CD4-positive, alpha-beta T cell treated with Interleukin-10 for 1 hour (primary cell): ENCODE data around the gene ANAPC1.
A peak's percentile ranks its signal among the peaks of the same experiment; 100 is the strongest.
"Not testable (repeated sequence)": the region's sequence is repeated elsewhere in the genome, so short reads cannot be mapped to it uniquely, and the experiment has no call there.

Experiments used
- DNase-seq: peaks from one replicate; pipeline ENCODE4 v3.0.0-alpha.2; 2020

Gene ANAPC1, protein sequence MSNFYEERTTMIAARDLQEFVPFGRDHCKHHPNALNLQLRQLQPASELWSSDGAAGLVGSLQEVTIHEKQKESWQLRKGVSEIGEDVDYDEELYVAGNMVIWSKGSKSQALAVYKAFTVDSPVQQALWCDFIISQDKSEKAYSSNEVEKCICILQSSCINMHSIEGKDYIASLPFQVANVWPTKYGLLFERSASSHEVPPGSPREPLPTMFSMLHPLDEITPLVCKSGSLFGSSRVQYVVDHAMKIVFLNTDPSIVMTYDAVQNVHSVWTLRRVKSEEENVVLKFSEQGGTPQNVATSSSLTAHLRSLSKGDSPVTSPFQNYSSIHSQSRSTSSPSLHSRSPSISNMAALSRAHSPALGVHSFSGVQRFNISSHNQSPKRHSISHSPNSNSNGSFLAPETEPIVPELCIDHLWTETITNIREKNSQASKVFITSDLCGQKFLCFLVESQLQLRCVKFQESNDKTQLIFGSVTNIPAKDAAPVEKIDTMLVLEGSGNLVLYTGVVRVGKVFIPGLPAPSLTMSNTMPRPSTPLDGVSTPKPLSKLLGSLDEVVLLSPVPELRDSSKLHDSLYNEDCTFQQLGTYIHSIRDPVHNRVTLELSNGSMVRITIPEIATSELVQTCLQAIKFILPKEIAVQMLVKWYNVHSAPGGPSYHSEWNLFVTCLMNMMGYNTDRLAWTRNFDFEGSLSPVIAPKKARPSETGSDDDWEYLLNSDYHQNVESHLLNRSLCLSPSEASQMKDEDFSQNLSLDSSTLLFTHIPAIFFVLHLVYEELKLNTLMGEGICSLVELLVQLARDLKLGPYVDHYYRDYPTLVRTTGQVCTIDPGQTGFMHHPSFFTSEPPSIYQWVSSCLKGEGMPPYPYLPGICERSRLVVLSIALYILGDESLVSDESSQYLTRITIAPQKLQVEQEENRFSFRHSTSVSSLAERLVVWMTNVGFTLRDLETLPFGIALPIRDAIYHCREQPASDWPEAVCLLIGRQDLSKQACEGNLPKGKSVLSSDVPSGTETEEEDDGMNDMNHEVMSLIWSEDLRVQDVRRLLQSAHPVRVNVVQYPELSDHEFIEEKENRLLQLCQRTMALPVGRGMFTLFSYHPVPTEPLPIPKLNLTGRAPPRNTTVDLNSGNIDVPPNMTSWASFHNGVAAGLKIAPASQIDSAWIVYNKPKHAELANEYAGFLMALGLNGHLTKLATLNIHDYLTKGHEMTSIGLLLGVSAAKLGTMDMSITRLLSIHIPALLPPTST (N-terminal part only)

GRCh38 chr2:111883661-111884591, at the start of gene ANAPC1:
ANAPC1 (minus strand) TSS chr2:111884193; CDS start chr2:111880825, 3,368 bp downstream.
- DNase-seq = peak; percentile 84

- DNase-seq = no peak
These were observed 48.9 kb upstream of the ANAPC1 start for GRCh38 chr2:111932841-111933291.

GRCh38 chr2:111930875-111931274, 46.9 kb upstream of the ANAPC1 start:
- no peak for DNase-seq

DNA sequence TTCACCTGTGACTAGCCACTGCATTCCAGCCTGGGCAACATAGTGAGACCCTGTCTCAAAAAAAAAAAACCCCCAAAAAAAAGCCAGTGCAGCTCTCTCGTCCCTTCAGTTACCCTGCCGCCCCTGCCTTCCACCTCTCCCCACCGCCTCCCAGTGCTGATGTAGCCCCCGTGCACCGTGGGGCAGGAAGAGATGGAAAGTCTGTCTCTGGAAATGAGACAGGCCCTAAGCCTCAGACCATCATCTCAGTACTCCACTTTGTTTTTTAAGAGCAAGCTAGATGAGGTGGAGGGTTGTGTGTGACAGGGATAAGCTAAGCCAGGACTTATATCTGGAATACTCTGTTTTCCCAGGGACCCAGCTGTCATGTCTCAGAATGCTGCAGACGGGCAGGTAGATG, 46.4 kb upstream of the ANAPC1 start:
- DNase-seq = no peak

GRCh38 chr2:111927723-111928122, 43.7 kb upstream of the ANAPC1 start:
- DNase-seq = no peak

- no peak for DNase-seq
These were observed 40.7 kb upstream of the ANAPC1 start for GRCh38 chr2:111924617-111925107.

DNA sequence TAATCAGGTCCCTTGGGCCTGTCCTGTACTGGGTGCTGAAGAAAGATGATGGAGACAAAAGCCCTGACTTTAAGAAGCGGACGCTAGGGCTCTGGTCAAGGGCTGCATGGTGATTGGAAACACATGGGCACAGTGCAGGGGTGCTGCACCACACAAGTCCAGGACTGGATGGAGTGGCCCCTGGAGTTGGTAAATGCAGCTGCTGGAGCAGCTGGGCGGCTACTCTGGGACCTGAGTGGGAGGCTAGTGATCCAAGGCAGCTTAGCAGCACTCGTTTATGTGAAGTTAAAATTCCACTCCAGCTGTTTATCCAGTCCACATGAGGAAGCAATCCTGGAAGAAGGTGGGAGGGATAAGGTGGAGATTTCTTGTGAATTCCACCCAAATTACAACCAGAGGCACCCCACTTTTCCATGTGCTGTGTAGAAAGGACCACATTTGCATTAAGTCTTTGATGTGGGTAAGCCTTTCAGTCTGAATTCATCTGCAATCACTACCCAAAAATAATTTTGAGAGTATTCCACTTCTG, 39.3 kb upstream of the ANAPC1 start:
- DNase-seq = no peak

DNA sequence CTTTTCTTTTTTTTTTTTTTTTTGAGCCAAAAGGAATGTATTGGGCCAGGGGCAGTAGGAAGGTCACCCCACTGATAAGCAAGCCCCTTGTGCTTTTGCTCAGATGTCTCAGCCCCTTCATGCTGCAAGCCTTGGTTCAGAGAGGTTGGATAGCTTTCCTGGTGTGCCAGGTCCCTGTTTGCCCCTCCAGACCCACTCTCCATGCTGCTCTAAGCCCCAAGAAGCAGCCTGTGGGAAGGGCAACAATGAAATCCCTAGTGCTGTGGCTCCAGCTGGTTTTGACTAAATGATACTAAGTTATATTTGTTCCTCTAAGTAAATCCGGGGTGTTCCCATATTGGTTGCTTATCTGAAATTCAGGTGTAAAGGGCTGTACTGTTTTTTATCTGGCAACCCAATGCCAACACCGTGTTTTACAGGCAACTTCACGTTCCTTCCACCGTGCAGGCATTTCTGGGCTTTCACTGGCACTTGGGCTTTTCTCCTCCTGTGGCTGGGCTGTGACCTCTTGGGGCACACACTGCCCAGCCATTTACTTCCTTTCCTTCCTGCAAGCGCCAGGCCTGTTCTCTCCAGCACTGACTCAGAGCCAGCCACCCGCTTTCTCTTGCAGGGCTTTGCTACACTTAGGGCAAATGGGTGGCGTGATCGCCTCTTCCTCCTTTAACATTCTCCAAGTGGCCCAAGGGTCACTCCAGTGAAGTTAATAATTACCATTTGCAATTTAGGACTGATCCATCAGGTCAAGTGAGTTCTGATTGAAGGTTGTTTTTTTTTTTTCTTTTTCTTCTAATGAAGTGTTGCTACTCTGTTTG, 36.0 kb upstream of the ANAPC1 start:
- DNase-seq = no peak

DNA sequence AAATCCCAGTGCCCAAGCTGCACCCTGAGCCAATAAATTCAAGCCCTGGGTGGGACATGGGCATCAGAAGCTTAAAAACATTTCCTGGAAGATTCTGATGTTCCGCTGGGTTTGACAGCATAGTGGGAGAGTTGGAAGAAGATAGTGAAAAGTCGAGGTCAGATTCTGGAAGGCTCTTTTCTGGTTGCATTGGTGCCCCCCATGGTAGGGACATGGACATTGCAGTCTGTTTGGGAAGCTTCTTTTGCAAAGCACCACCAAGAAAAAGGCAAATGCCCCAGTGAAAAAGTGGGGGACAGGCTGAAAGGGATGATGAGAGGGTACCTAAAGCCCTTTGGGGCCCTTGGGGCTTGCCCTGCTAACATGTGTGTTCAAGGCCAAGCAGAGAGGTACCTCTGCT, 35.4 kb upstream of the ANAPC1 start:
- DNase-seq = no peak

DNA sequence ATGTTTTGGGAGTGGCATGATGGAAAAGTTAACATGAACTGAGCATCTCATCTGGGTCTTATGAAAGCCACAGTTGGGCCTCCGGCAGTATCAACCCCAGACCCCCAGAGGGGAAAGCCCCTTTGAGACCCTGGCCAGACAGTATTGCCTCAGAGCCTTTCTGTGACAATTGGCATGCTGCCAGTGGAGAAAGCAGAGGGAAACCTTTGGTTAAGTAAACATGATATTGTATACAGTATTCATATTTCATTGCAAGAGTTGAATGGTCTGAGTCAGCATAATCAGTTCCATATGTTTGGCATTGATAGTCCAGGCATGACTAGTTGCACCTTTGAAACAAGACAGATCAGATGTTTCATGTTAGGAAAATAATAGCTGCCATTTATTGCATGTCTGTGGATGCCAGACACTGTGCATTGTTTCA, 34.4 kb upstream of the ANAPC1 start:
- DNase-seq = no peak

- DNase-seq = no peak
These were observed 33.1 kb upstream of the ANAPC1 start for GRCh38 chr2:111917106-111917505.

GRCh38 chr2:111912547-111912946, 28.6 kb upstream of the ANAPC1 start:
- DNase-seq = no peak

- DNase-seq = not testable (repeated sequence)
These were observed 27.4 kb upstream of the ANAPC1 start for GRCh38 chr2:111911295-111911977.

DNA sequence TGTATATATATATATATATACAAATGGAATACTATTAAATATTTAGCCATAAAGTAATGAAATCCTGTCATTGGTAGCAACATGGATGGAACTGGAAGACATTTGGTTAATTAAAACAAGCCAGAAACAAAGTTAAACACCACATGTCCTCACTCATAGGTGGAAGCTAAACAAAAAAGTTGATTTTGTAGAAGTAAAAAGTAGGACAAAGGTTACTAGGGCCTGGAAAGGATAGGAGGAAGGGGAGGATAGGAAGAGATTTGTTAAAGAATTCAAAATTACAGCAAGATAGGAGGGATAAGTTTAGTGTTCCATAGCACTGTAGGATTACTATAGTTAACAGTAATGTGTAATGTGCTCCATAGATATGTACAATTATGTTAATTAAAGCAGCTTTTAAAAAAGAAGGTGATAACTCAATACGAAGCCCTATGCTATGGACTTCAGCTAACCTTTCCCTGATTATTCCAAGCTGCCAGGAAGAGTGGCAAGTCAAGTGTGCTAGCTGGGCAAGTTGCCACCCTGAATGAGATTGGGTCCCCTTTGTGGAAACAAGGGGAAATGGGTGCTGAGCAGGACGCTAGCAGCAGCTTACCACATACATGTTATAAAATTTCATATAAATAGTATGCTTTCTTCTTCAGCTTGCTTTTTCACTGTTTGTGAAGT, 26.8 kb upstream of the ANAPC1 start:
- DNase-seq = no peak

- DNase-seq = not testable (repeated sequence)
These were observed 26.0 kb upstream of the ANAPC1 start for GRCh38 chr2:111909997-111910396.

DNA sequence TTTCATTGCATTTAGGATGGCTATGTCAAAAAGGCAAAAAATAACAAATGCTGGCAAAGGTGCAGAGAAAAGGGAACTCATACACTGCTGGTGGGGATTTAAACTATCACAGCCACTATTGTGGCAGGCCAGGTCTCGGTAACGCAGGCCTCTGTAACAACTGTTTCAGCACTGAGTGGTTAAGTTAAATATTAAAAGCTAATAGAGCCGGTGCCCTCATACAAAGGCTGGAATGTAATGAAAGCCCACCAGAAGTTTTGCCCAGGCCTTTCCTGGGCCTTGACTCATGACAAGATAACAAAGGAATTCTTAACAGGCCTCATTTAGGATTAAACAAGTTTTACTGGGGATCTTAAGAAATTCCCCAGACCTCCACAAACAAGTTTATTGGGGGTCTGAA, 25.1 kb upstream of the ANAPC1 start:
- no peak for DNase-seq

DNA sequence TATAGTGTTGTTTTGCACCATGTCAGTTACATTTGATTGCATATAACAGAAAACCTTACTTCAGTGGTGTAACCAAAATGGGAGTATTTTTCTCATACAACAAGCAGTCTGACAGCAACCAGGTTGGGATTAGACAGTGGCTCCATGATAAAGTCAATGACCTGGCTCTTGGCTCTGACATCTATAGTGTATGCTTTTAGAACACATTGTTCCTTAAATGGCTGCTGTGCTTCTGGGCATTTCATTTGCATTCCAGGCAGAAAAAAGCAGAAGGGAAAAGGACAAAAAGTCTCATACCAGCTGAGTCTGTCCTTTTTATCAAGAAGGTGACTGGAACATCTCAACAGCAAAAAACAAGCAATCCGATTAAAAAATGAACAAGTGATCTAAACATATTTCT, 24.6 kb upstream of the ANAPC1 start:
- DNase-seq = no peak

DNA sequence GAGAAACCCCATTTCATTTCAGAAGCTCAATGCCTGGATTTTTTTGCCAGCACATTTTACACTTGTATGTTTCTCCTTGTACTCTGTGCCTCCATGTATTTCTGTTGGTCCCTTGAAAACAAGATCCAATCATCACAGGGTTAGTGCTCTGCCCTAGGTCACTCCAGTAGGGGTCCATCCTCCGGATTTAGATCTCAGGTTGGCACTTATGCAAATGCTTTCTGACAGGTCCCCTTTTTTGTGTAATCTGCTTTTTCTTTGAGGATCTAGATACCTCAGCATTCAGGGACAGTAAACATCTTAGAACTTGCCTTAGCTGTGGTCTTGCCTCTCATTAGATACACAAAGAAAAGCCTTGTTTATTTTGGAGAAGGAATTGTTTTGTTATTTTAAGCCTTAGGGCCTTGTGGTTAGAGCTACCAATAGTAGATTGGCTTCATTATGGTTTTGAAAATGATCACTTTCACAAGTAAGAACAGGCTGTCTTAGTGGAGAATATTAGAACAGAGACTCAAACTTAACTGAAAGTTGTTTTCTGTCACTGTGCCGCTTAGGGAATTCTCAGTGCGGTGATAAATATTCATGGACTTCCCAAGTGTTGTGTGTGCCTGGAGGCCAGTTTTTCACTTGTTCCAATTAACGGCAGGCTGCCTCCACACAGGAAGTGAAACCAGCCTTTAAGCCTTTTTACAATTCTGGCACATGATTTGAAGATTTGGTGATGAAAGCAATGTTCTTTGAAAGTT, 22.2 kb upstream of the ANAPC1 start:
- DNase-seq = peak; percentile 2

- not testable (repeated sequence) for DNase-seq
These were observed 21.5 kb upstream of the ANAPC1 start for GRCh38 chr2:111905475-111905869.
